ENCODE results near the gene TMEM201. TPM values are rescaled to one million over a fixed set of nuclear protein-coding genes. Genes with fewer than 3 reads are reported as not detected.

The TMEM201 gene
- total RNA-seq, 1 experiment from 2014 or later, result 17.4 TPM

GRCh38 chr1:9639227-9639626 is 50.5 kb downstream of the TMEM201 start:
- H3K36me3 ChIP-seq (ENCODE audit: low read depth), result no peaks in the 10 kb centered on the region
- H3K9me3 ChIP-seq (ENCODE audit: insufficient read depth, low read depth), result no peaks in the 10 kb centered on the region
- TF ChIP-seq, protein P1, sequence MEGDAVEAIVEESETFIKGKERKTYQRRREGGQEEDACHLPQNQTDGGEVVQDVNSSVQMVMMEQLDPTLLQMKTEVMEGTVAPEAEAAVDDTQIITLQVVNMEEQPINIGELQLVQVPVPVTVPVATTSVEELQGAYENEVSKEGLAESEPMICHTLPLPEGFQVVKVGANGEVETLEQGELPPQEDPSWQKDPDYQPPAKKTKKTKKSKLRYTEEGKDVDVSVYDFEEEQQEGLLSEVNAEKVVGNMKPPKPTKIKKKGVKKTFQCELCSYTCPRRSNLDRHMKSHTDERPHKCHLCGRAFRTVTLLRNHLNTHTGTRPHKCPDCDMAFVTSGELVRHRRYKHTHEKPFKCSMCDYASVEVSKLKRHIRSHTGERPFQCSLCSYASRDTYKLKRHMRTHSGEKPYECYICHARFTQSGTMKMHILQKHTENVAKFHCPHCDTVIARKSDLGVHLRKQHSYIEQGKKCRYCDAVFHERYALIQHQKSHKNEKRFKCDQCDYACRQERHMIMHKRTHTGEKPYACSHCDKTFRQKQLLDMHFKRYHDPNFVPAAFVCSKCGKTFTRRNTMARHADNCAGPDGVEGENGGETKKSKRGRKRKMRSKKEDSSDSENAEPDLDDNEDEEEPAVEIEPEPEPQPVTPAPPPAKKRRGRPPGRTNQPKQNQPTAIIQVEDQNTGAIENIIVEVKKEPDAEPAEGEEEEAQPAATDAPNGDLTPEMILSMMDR (conservative IDR thresholded peaks at IDR 0.05), result no peak
- no peak for TF ChIP-seq EZH2 (IDR thresholded peaks at IDR 0.05; ENCODE audit: low read depth)
- H3K79me2 ChIP-seq (ENCODE audit: low read depth), result no peaks in the 10 kb centered on the region
- DNase-seq, result no peak
- BruUV-seq (replicated peaks), result no TSS peak
- ChIA-PET CTCF (no interaction called here), POLR2A (ENCODE audit: unreplicated experiment) (no interaction called here)
- H4K20me1 ChIP-seq (ENCODE audit: insufficient read depth), result no peaks in the 10 kb centered on the region
- intact Hi-C loops (cut with micrococcal nuclease; ENCODE audit: unreplicated experiment), result no loop called here
- no peak overlapping the region for H3K4me2 ChIP-seq
- no peaks in the 10 kb centered on the region for H3K4me1 ChIP-seq (replicated peaks; ENCODE audit: insufficient read depth)
- no peak overlapping the region for H3K27ac ChIP-seq
- H3K9me2 ChIP-seq (ENCODE audit: insufficient read depth), result no peaks in the 10 kb centered on the region
- H2AFZ ChIP-seq, result no peak overlapping the region
- no peak overlapping the region for H3K4me3 ChIP-seq
- no peaks in the 10 kb centered on the region for H3F3A ChIP-seq (ENCODE audit: insufficient read depth, low read depth)
- H3K27me3 ChIP-seq (ENCODE audit: insufficient read depth, low read depth), result no peaks in the 10 kb centered on the region

- no peak overlapping the region for H3K4me3 ChIP-seq
- no peaks in the 10 kb centered on the region for H4K20me1 ChIP-seq (ENCODE audit: insufficient read depth)
- intact Hi-C loops (cut with micrococcal nuclease; ENCODE audit: unreplicated experiment), result no loop called here
- POLR2A ChIA-PET (ENCODE audit: unreplicated experiment), result no interaction called here
- CTCF ChIA-PET, result no interaction called here
- no peak for DNase-seq
- H2AFZ ChIP-seq, result no peak overlapping the region
- peaks cover 9% of the 10 kb centered on the region; the same call in 1 of the 2 replicates for H3K4me1 ChIP-seq (replicated peaks; ENCODE audit: insufficient read depth)
- H3K79me2 ChIP-seq (ENCODE audit: low read depth), result no peaks in the 10 kb centered on the region
- 0 out of 2 replicates have a peak, but pooled peaks cover 3% of the 10 kb centered on the region for H3F3A ChIP-seq (ENCODE audit: insufficient read depth, low read depth)
- H3K27ac ChIP-seq, result no peak overlapping the region
- H3K36me3 ChIP-seq (ENCODE audit: low read depth), result no peaks in the 10 kb centered on the region
- no peak for TF ChIP-seq EZH2 (IDR thresholded peaks at IDR 0.05; ENCODE audit: low read depth)
- TF ChIP-seq, protein P1 (conservative IDR thresholded peaks at IDR 0.05), result no peak
- H3K27me3 ChIP-seq (ENCODE audit: insufficient read depth, low read depth), result no peaks in the 10 kb centered on the region
- no peaks in the 10 kb centered on the region for H3K9me2 ChIP-seq (ENCODE audit: insufficient read depth)
- H3K9me3 ChIP-seq (ENCODE audit: insufficient read depth, low read depth), result no peaks in the 10 kb centered on the region
- no peak overlapping the region for H3K4me2 ChIP-seq
- no TSS peak for BruUV-seq (replicated peaks)
These were observed 54.9 kb downstream of the TMEM201 start for GRCh38 chr1:9643351-9644256.

- intact Hi-C loops (cut with micrococcal nuclease; ENCODE audit: unreplicated experiment), result no loop called here
- Histone ChIP-seq H4K20me1 (ENCODE audit: insufficient read depth) (no peaks in the 10 kb centered on the region), H3K27ac (no peak overlapping the region), H3K9me3 (ENCODE audit: insufficient read depth, low read depth) (no peaks in the 10 kb centered on the region), H2AFZ (no peak overlapping the region), H3K4me3 (no peak overlapping the region), H3K4me2 (no peak overlapping the region), H3K4me1 (replicated peaks; ENCODE audit: insufficient read depth) (peaks cover 9% of the 10 kb centered on the region; the same call in 1 of the 2 replicates), H3F3A (ENCODE audit: insufficient read depth, low read depth) (0 out of 2 replicates have a peak, but pooled peaks cover 3% of the 10 kb centered on the region), H3K36me3 (ENCODE audit: low read depth) (no peaks in the 10 kb centered on the region), H3K9me2 (ENCODE audit: insufficient read depth) (no peaks in the 10 kb centered on the region), H3K79me2 (ENCODE audit: low read depth) (no peaks in the 10 kb centered on the region), H3K27me3 (ENCODE audit: insufficient read depth, low read depth) (peaks cover 1% of the 10 kb centered on the region; the same call in 1 of the 2 replicates)
- POLR2A ChIA-PET (ENCODE audit: unreplicated experiment), result no interaction called here
- no peak for DNase-seq
- no TSS peak for BruUV-seq (replicated peaks)
- CTCF ChIA-PET, result no interaction called here
- TF ChIP-seq, protein P1 (conservative IDR thresholded peaks at IDR 0.05), result no peak
- TF ChIP-seq EZH2 (IDR thresholded peaks at IDR 0.05; ENCODE audit: low read depth), result no peak
These were observed 57.3 kb downstream of the TMEM201 start for GRCh38 chr1:9646037-9646436.

All from PC-9 (cell line).